Neural crest cell (in vitro differentiated cells): ENCODE results near the gene TRAF1. TPM values are rescaled to one million over a fixed set of nuclear protein-coding genes. Genes with fewer than 3 reads are reported as not detected.
A peak's percentile ranks its signal among the peaks of the same experiment; 100 is the strongest.

ENCODE experiments used
- DNase-seq: peaks from one replicate; pipeline ENCODE4 v3.0.0; 2021; ENCODE audit warnings: low read depth, mixed read lengths, low spot score
- H3K27ac Mint-ChIP-seq: one replicate; pipeline ENCODE4 v1.8.0; 2021; ENCODE audit warnings: mild to moderate bottlenecking, mixed read lengths; ENCODE audit not compliant: unreplicated experiment
- H3K27me3 Mint-ChIP-seq: 2 replicates; pipeline ENCODE4 v1.8.0; 2021; ENCODE audit warnings: low read depth, mild to moderate bottlenecking, mixed read lengths
- H3K36me3 Mint-ChIP-seq: 2 replicates; pipeline ENCODE4 v1.8.0; 2021; ENCODE audit warnings: low read depth, mild to moderate bottlenecking, mixed read lengths
- H3K4me1 Mint-ChIP-seq: 2 replicates; pipeline ENCODE4 v1.8.0; 2021; ENCODE audit warnings: mixed read lengths
- H3K4me3 Mint-ChIP-seq: one replicate; pipeline ENCODE4 v1.8.0; 2021; ENCODE audit warnings: mild to moderate bottlenecking, mixed read lengths
- H3K9me3 Mint-ChIP-seq: 2 replicates; pipeline ENCODE4 v1.8.0; 2021; ENCODE audit warnings: mixed read lengths
- CTCF ChIP-seq: fragments of 200-600 bp; sonication (generic); conservative IDR thresholded peaks from 2 replicates; pipeline ENCODE4 v1.5.0; 2021; ENCODE audit warnings: antibody characterized with exemption, mild to moderate bottlenecking
- total RNA-seq: library from RNA; stranded (reverse); gene quantifications from 2 replicates; pipeline ENCODE4 v1.2.1, GENCODE V29; 2021

Gene TRAF1
- total RNA-seq, 1 donor from 2014 or later: 3.8 TPM

- Mint-ChIP-seq H3K27ac (no peak overlapping the region), H3K36me3 (no peaks in the 10 kb centered on the region), H3K4me3 (no peak overlapping the region), H3K4me1 (peaks cover 4% of the 10 kb centered on the region), H3K27me3 (no peaks in the 10 kb centered on the region), H3K9me3 (no peaks in the 10 kb centered on the region)
- no peak for DNase-seq
- TF ChIP-seq CTCF: no peak
These were observed 24.6 kb downstream of the TRAF1 start for GRCh38 chr9:120901755-120902568.

GRCh38 chr9:120900824-120901223, 25.8 kb downstream of the TRAF1 start:
- H3K4me1 Mint-ChIP-seq: peaks cover 7% of the 10 kb centered on the region
- H3K27ac Mint-ChIP-seq: no peak overlapping the region
- no peak overlapping the region for H3K4me3 Mint-ChIP-seq

GRCh38 chr9:120899490-120900068, 27.0 kb downstream of the TRAF1 start:
- DNase-seq: no peak
- no peaks in the 10 kb centered on the region for H3K9me3 Mint-ChIP-seq
- no peaks in the 10 kb centered on the region for H3K27me3 Mint-ChIP-seq
- peaks cover 7% of the 10 kb centered on the region for H3K4me1 Mint-ChIP-seq
- TF ChIP-seq CTCF: no peak
- H3K4me3 Mint-ChIP-seq: no peak overlapping the region
- no peak overlapping the region for H3K27ac Mint-ChIP-seq
- no peaks in the 10 kb centered on the region for H3K36me3 Mint-ChIP-seq

More at GRCh38 chr9:120900824-120901223, 25.8 kb downstream of the TRAF1 start:
- H3K9me3 Mint-ChIP-seq: no peaks in the 10 kb centered on the region
- H3K36me3 Mint-ChIP-seq: no peaks in the 10 kb centered on the region
- no peaks in the 10 kb centered on the region for H3K27me3 Mint-ChIP-seq
- no peak for TF ChIP-seq CTCF
- no peak for DNase-seq

- TF ChIP-seq CTCF: no peak
- Mint-ChIP-seq H3K36me3 (no peaks in the 10 kb centered on the region), H3K9me3 (no peaks in the 10 kb centered on the region), H3K4me1 (peaks cover 10% of the 10 kb centered on the region), H3K27me3 (no peaks in the 10 kb centered on the region), H3K4me3 (no peak overlapping the region), H3K27ac (peak overlapping the region; percentile 6)
- no peak for DNase-seq
These were observed 28.2 kb downstream of the TRAF1 start for GRCh38 chr9:120898396-120898795.

- no peak for DNase-seq
- Mint-ChIP-seq H3K9me3 (no peaks in the 10 kb centered on the region), H3K4me3 (no peak overlapping the region), H3K4me1 (peaks cover 11% of the 10 kb centered on the region), H3K27me3 (no peaks in the 10 kb centered on the region), H3K36me3 (no peaks in the 10 kb centered on the region), H3K27ac (no peak overlapping the region)
- TF ChIP-seq CTCF: no peak
These were observed 30.6 kb downstream of the TRAF1 start for GRCh38 chr9:120895951-120896350.
